HG03442 (cell line): ENCODE measurements around the gene ZNF611.
"Not testable (repeated sequence)": the region's sequence is repeated elsewhere in the genome, so short reads cannot be mapped to it uniquely, and the experiment has no call there.

Source experiments
- ATAC-seq: cut with Tn5 transposase; IDR thresholded peaks from one replicate; pipeline ENCODE4 v1.9.1; 2021; ENCODE audit warnings: mild to moderate bottlenecking, moderate library complexity; ENCODE audit not compliant: unreplicated experiment

The ZNF611 gene

DNA sequence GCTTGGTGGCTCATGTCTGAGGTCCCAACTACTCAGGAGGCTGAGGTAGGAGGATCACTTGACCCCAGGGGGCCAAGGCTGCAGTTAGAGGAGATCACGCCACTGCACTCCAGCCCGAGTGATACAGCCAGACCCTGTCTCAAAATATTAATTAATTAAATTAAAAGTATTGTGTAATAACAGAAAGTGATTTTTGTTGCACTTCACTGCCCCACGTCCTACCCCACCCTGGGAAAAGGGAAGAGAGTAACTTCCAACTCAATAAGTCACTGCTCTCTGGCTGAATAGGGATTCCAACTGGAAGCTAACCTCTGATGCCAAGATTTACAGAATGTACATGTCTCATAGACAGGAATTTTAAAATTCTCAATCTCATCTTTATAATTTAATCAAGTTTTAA is 47.2 kb downstream of the ZNF611 start:
- no peak for ATAC-seq

GRCh38 chr19:52685811-52686210 is 49.0 kb downstream of the ZNF611 start:
- no peak for ATAC-seq

- not testable (repeated sequence) for ATAC-seq
Measured at GRCh38 chr19:52681216-52681615, 53.6 kb downstream of the ZNF611 start.

DNA sequence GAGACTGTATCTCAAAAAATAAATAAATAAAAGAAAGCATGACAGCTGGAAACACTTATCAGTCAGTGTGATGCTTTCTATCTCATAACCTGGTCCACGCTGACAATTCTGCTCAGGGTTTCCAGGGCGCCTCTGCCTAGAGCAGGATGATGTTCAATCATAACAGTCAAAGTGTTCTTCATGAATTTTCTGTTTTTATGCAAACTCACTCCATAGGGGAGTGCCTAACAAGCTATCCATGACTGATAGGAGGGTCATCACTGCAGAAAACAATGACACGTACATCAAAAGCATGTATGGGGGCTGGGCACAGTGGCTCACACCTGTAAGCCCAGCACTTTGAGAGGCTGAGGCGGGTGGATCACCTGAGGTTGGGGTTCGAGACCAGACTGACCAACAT is 55.2 kb downstream of the ZNF611 start:
- no peak for ATAC-seq

- not testable (repeated sequence) for ATAC-seq
Measured at GRCh38 chr19:52675239-52675638, 59.6 kb downstream of the ZNF611 start.

DNA sequence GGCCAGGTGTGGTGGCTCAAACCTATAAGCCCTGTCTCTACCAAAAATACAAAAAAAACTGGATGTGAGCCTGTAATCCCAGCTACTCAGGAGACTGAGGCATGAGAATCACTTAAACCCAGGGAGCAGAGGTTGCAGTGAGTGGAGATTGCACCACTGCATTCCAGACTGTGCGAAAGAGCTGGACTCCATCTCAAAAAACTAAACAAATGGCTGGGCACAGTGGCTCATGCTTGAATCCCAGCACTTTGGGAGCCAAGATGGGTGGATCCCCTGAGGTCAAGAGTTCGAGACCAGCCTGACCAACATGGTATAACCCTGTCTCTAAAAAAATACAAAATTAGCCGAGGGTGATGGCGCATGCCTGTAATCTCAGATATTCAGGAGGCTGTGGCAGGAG is 61.8 kb downstream of the ZNF611 start:
- ATAC-seq: no peak

GRCh38 chr19:52670046-52670445 is 64.8 kb downstream of the ZNF611 start:
- no peak for ATAC-seq

DNA sequence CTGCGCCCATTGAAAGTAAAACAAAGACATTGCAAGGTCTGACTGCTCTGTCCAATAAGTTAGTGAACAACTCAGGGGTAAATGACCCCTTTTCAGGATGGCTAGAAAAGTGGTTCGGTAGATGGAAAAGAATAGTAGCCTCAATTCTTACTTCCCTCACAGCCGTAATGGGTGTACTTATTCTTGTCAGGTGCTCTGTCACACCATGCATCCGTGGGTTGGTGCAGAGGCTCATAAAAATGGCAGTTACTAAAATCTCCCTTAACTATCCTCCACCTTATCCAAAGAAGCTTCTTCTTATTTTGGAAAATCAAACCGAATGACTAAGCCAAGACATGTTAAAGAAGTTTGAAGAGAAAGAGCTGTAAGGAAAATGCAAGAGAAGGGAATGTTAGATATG is 65.3 kb downstream of the ZNF611 start:
- no peak for ATAC-seq

DNA sequence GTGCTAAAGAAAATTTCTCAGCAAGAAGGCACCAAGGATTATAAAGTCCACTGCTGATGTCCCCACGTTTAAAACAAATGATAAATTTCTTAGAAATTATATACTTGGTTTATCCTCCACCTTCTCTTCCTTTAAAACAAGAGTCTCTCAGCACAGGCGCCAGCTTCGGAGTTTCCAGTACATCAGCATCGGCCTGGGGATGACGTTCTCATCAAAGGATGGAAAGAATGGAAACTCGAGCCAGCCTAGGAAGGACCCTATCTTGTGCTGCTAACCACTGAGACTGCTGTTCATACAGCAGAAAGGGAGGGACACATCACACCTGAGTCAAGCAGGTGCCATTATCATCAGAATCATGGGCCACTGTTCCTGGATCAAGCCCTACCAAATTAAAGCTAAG is 66.9 kb downstream of the ZNF611 start:
- ATAC-seq: no peak

DNA sequence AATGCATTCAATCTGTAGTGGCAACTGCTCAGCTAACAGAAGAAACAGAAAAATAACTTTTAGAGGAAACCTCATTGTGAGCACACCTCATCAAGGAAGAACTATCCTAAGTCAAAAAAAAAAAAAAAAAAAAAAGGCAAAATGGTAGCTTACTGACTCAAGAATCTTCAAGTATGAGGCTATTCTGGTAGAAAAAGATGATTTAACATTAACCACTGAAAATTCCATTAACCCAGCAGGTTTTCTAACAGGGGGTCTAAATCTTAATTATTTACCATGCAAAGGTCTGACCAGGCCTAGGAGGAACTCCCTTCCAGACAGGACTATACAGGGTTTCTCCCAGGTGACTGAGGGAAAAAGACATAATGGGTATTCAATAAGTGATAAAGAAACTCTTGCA is 68.3 kb downstream of the ZNF611 start:
- no peak for ATAC-seq

DNA sequence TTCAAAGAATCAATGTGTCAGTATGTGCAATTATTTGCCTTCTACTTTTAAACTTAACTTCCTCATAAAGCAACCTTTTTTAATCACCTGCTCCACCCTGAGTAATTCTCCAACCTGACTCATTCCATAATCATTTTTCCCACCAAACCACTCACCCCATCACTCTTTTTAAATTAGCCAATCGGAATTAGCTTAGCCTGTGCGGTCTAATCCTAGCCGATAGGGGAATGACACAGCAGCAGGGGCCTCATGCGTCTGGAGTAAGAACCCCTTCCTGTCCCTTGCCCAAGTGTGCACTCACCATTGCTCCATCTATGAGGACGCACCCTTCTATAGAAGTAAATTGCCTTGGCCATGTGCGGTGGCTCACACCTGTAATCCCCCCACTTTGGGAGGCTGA is 69.3 kb downstream of the ZNF611 start:
- no peak for ATAC-seq

DNA sequence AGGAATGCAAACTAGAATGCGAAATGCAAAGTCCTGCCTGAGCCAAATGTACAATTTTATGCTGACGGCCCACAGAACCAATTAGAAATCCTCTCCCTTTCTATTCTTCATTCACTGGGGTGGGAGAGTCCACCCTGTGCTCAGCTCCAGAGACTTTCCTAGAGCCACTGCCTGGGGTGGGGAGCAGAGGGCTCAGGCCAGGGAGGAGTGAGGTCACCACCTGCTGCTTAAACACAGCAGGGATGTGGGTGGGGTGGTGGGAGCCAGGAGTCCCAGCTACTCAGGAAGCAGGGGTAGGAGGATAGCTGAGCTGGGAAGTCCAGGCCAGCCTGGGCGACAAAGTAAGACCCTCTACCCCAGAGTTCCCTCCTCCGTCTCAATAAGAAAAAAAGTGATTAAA is 69.8 kb downstream of the ZNF611 start:
- no peak for ATAC-seq

DNA sequence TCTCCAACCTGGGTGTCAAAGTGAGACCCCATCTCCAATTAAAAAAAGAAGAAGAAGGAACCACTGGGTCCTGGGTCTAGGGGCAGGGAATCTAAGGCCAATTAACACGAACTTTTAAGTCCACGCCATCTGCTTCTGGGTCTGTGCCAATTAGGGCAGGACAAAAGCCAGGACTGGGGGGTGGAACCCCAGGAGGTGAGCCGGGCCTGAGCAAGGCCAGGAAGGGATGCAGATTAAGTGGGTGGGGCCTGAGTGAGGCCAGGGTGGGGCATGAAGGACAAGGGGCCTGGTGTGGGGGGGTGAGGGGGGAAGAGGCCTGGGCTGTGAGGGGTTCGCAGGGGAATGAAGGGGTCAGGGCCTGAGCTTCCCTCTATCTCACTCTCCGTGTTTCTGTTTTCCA is 70.4 kb downstream of the ZNF611 start:
- no peak for ATAC-seq

DNA sequence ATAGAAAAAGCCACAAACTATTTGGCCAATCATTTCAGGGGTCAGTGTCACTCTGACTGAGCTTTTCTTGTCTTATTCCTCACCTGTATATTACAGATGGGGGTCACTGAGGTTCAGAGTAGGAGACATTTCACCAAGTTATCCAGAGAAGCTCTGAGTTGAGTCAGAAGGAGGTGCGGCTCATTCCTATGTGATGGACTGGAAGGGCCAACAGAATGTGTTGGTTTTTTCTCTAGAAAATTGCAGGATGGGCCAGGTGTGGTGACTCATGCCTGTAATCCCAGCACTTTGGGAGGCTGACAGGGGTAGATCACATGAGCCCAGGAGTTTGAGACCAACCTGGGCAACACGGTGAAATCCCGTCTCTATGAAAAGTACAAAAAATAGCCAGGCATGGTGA is 72.2 kb downstream of the ZNF611 start:
- ATAC-seq: no peak

DNA sequence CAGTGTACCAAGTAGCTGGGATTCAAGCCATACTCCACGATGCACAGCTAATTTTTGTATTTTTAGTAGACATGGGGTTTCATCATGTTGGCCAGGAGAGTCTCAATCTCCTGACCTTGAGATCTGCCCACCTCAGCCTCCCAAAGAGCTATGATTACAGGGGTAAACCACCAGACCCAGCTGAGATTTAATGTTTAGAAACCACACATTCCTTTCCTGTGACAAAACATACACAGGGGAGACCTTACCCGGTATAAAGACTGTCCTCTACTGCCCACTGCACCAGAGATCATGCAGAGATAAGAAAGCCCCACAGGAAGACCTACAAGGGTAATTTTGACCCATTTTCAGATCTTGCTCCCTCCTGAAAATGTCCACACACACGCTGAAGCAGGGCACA is 73.9 kb downstream of the ZNF611 start:
- ATAC-seq: no peak

DNA sequence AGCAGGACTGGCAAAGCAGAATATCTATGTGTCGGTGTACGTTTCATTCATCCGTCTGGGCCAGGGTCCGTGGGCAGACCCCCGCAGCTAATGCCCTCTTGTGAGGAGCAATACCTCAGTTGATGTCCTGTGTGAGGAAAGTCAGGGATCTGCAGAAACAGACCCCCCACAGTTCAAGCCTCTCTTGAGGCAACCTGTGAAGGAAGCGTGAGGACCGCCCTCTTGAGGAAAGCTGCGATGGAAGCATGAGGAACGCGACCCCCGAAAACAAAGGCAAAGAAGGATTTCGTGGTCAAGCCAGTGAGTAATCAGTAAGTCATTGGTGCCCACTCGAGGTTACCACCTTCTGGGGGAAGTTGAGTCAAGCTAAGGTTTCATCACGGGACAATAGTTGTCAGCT is 75.8 kb downstream of the ZNF611 start:
- no peak for ATAC-seq

- no peak for ATAC-seq
Measured at GRCh38 chr19:52658595-52658994, 76.2 kb downstream of the ZNF611 start.

- ATAC-seq: no peak
Measured at GRCh38 chr19:52653161-52653560, 81.7 kb downstream of the ZNF611 start.
